ENCODE data around the gene RIPOR2. TPM values are rescaled to one million over a fixed set of nuclear protein-coding genes. Genes with fewer than 3 reads are reported as not detected.
"Not testable (repeated sequence)": the region's sequence is repeated elsewhere in the genome, so short reads cannot be mapped to it uniquely, and the experiment has no call there.

RIPOR2 gene
- polyA plus RNA-seq, 4 donors = 1.0 to 3.1 (median 1.7) TPM

DNA sequence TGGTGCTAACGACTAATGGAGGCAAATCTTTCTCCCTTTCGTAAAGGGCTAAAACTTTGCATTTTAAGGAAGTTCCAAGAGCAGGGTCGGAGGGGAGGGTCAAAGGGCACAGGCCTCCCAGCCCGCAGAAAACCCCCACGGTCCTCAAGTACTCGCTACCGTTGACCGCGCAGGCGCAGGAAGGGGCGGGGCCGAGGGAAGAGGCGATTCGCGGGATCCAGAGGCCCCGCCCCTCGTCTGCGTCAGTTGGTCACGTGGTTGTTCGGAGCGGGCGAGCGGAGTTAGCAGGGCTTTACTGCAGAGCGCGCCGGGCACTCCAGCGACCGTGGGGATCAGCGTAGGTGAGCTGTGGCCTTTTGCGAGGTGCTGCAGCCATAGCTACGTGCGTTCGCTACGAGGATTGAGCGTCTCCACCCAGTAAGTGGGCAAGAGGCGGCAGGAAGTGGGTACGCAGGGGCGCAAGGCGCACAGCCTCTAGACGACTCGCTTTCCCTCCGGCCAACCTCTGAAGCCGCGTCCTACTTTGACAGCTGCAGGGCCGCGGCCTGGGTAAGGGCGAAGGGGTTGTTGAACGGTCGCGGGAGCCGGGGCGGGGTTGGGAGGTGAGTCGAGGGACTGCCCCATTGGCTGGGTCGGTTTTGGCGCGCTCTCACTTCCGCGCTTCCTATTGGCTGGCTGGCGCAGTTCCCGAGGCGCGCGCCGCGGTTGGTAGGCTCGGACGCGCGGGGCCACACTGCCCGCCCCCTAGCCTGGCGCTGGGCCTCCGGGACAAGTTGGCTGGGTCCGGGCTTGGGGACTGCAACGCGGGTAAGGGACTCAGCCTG is 160.9 kb downstream of the RIPOR2 start, which contains the start of gene GMNN:
Gene GMNN, plus strand, starts transcription at position 242 of the 824 bp plus-strand sequence. CDS start 2,310 bp downstream, outside the sequence.
- Histone ChIP-seq H3K27ac (ENCODE audit: low read depth in 1 of 3, low read length in 2 of 3) (peak within 1 kb of the TSS; percentile 84 to 100 (median 96)), H3K36me3 (ENCODE audit: control insufficient read depth in 3 of 3, insufficient read depth in 2 of 3, low read depth in 1 of 3, low read length in 3 of 3) (peaks cover 0 to 3% (median 0%) of the 10 kb centered on the region in 3 donors), H3K4me1 (ENCODE audit: control insufficient read depth in 3 of 3, insufficient read depth in 2 of 3, low read depth in 1 of 3, low read length in 2 of 3) (peaks cover 0 to 3% (median 0%) of the 10 kb centered on the region in 3 donors), H3K4me3 (ENCODE audit: low read depth in 1 of 3, low read length in 3 of 3) (peak within 1 kb of the TSS; percentile 72 to 100 (median 87)), H3K27me3 (ENCODE audit: control insufficient read depth in 3 of 3, insufficient read depth in 3 of 3, low read length in 3 of 3) (no peaks in the 10 kb centered on the region), H3K9me3 (ENCODE audit: control insufficient read depth in 2 of 2, insufficient read depth in 1 of 2, low read depth in 1 of 2, low read length in 1 of 2) (no peaks in the 10 kb centered on the region)
- DNase-seq (peak; percentile 97 to 98), FAIRE-seq (no peak)
- 0 to 1% (median 1%) methylated on average over 73 to 75 of the region's 75 CpGs for WGBS, 3 donors

GRCh38 chr6:24768361-24768760 is 167.4 kb downstream of the RIPOR2 start:
- FAIRE-seq = no peak
- peaks cover 0 to 9% (median 0%) of the 10 kb centered on the region in 3 donors for H3K4me1 ChIP-seq (ENCODE audit: control insufficient read depth in 3 of 3, insufficient read depth in 2 of 3, low read depth in 1 of 3, low read length in 2 of 3)
- 94 to 98% (median 97%) methylated on average over 5 of the region's 5 CpGs for WGBS, 3 donors
- H3K4me3 ChIP-seq (ENCODE audit: low read depth in 1 of 3, low read length in 3 of 3) = no peak overlapping the region
- H3K9me3 ChIP-seq (ENCODE audit: control insufficient read depth in 2 of 2, insufficient read depth in 1 of 2, low read depth in 1 of 2, low read length in 1 of 2) = peaks cover 0 to 7% of the 10 kb centered on the region in 2 donors
- no peaks in the 10 kb centered on the region for H3K27me3 ChIP-seq (ENCODE audit: control insufficient read depth in 3 of 3, insufficient read depth in 3 of 3, low read length in 3 of 3)
- H3K36me3 ChIP-seq (ENCODE audit: control insufficient read depth in 3 of 3, insufficient read depth in 2 of 3, low read depth in 1 of 3, low read length in 3 of 3) = no peaks in the 10 kb centered on the region
- H3K27ac ChIP-seq (ENCODE audit: low read depth in 1 of 3, low read length in 2 of 3) = no peak overlapping the region
- DNase-seq = no peak

GRCh38 chr6:24766680-24767462 is 168.9 kb downstream of the RIPOR2 start:
- no peaks in the 10 kb centered on the region for H3K36me3 ChIP-seq (ENCODE audit: control insufficient read depth in 3 of 3, insufficient read depth in 2 of 3, low read depth in 1 of 3, low read length in 3 of 3)
- peaks cover 0 to 7% of the 10 kb centered on the region in 2 donors for H3K9me3 ChIP-seq (ENCODE audit: control insufficient read depth in 2 of 2, insufficient read depth in 1 of 2, low read depth in 1 of 2, low read length in 1 of 2)
- H3K4me3 ChIP-seq (ENCODE audit: low read depth in 1 of 3, low read length in 3 of 3) = no peak overlapping the region
- H3K4me1 ChIP-seq (ENCODE audit: control insufficient read depth in 3 of 3, insufficient read depth in 2 of 3, low read depth in 1 of 3, low read length in 2 of 3) = peaks cover 0 to 13% (median 0%) of the 10 kb centered on the region in 3 donors
- DNase-seq (peak; percentile 53 to 62), FAIRE-seq (peak; percentile 72)
- 28 to 43% (median 31%) methylated on average over 9 of the region's 9 CpGs for WGBS, 3 donors
- H3K27me3 ChIP-seq (ENCODE audit: control insufficient read depth in 3 of 3, insufficient read depth in 3 of 3, low read length in 3 of 3) = no peaks in the 10 kb centered on the region
- no peak overlapping the region for H3K27ac ChIP-seq (ENCODE audit: low read depth in 1 of 3, low read length in 2 of 3)

DNA sequence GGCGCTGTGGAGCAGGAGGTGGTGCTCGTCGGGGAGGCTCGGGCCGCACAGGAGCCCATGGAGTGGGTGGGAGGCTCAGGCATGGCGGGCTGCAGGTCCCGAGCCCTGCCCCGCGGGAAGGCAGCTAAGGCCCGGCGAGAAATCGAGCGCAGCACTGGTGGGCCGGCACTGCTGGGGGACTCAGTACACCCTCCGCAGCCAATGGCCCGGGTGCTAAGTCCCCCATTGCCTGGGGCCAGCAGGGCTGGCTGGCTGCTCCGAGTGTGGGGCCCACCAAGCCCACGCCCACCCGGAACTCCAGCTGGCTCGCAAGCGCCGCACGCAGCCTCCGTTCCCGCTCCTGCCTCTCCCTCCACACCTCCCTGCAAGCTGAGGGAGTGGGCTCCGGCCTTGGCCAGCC is 169.8 kb downstream of the RIPOR2 start:
- WGBS, 3 donors = 91 to 100% (median 93%) methylated on average over 5 to 25 of the region's 26 CpGs
- not testable (repeated sequence) for H3K4me3 ChIP-seq (ENCODE audit: low read depth in 1 of 3, low read length in 3 of 3); FAIRE-seq; DNase-seq; H3K36me3 ChIP-seq (ENCODE audit: control insufficient read depth in 3 of 3, insufficient read depth in 2 of 3, low read depth in 1 of 3, low read length in 3 of 3); H3K9me3 ChIP-seq (ENCODE audit: control insufficient read depth in 2 of 2, insufficient read depth in 1 of 2, low read depth in 1 of 2, low read length in 1 of 2); H3K27ac ChIP-seq (ENCODE audit: low read depth in 1 of 3, low read length in 2 of 3); H3K27me3 ChIP-seq (ENCODE audit: control insufficient read depth in 3 of 3, insufficient read depth in 3 of 3, low read length in 3 of 3)
- H3K4me1 ChIP-seq (ENCODE audit: control insufficient read depth in 3 of 3, insufficient read depth in 2 of 3, low read depth in 1 of 3, low read length in 2 of 3) = peaks cover 0 to 13% (median 0%) of the 10 kb centered on the region in 3 donors

DNA sequence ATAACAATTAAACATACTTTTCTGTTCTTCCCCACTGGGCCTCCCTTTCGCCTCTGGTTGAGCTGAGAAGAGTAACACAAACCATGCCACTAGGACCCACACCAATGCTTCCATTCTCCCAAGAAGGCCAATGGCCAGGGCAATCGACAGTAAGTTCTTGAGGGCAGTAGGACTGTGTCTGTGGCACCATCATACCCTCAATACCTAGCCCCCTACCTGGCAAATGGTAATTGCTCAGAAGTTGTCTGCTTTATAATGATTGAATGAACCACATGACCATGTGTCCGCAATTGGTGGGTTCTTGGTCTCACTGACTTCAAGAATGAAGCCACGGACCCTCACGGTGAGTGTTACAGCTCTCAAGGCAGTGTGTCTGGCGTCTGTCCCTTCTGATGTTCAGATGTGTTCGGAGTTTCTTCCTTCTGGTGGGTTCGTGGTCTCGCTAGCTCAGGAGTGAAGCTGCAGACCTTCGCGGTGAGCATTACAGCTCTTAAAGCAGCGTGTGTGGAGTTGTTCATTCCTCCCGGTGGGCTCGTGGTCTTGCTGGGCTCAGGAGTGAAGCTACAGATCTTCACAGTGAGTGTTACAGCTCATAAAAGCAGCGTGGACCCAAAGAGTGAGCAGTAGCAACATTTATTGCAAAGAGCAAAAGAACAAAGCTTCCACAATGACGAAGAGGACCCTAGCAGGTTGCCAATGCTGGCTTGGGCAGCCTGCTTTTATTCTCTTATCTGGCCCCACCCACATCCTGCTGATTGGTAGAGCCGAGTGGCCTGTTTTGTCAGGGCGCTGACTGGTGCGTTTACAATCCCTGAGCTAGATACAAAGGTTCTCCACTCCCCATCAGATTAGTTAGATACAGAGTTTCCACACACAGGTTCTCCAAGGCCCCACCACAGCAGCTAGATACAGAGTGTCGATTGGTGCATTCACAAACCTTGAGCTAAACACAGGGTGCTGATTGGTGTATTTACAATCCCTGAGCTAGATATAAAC is 170.6 kb downstream of the RIPOR2 start:
- not testable (repeated sequence) for H3K27ac ChIP-seq (ENCODE audit: low read depth in 1 of 3, low read length in 2 of 3); H3K36me3 ChIP-seq (ENCODE audit: control insufficient read depth in 3 of 3, insufficient read depth in 2 of 3, low read depth in 1 of 3, low read length in 3 of 3); H3K9me3 ChIP-seq (ENCODE audit: control insufficient read depth in 2 of 2, insufficient read depth in 1 of 2, low read depth in 1 of 2, low read length in 1 of 2); FAIRE-seq; H3K4me3 ChIP-seq (ENCODE audit: low read depth in 1 of 3, low read length in 3 of 3); H3K27me3 ChIP-seq (ENCODE audit: control insufficient read depth in 3 of 3, insufficient read depth in 3 of 3, low read length in 3 of 3); DNase-seq
- 79 to 83% (median 80%) methylated on average over 20 of the region's 20 CpGs for WGBS, 3 donors
- peaks cover 0 to 13% (median 0%) of the 10 kb centered on the region in 3 donors for H3K4me1 ChIP-seq (ENCODE audit: control insufficient read depth in 3 of 3, insufficient read depth in 2 of 3, low read depth in 1 of 3, low read length in 2 of 3)

GRCh38 chr6:24763578-24763977 is 172.2 kb downstream of the RIPOR2 start:
- H3K4me3 ChIP-seq (ENCODE audit: low read depth in 1 of 3, low read length in 3 of 3) = no peak overlapping the region
- 13 to 56% (median 36%) methylated on average over 3 of the region's 3 CpGs for WGBS, 3 donors
- DNase-seq (peak; percentile 78 to 97), FAIRE-seq (no peak)
- peaks cover 0 to 13% (median 0%) of the 10 kb centered on the region in 3 donors for H3K4me1 ChIP-seq (ENCODE audit: control insufficient read depth in 3 of 3, insufficient read depth in 2 of 3, low read depth in 1 of 3, low read length in 2 of 3)
- H3K9me3 ChIP-seq (ENCODE audit: control insufficient read depth in 2 of 2, insufficient read depth in 1 of 2, low read depth in 1 of 2, low read length in 1 of 2) = peaks cover 0 to 7% of the 10 kb centered on the region in 2 donors
- H3K27me3 ChIP-seq (ENCODE audit: control insufficient read depth in 3 of 3, insufficient read depth in 3 of 3, low read length in 3 of 3) = no peaks in the 10 kb centered on the region
- peak overlapping the region in 2 of 3 donors; percentile 8 to 62 for H3K27ac ChIP-seq (ENCODE audit: low read depth in 1 of 3, low read length in 2 of 3)
- no peaks in the 10 kb centered on the region for H3K36me3 ChIP-seq (ENCODE audit: control insufficient read depth in 3 of 3, insufficient read depth in 2 of 3, low read depth in 1 of 3, low read length in 3 of 3)

DNA sequence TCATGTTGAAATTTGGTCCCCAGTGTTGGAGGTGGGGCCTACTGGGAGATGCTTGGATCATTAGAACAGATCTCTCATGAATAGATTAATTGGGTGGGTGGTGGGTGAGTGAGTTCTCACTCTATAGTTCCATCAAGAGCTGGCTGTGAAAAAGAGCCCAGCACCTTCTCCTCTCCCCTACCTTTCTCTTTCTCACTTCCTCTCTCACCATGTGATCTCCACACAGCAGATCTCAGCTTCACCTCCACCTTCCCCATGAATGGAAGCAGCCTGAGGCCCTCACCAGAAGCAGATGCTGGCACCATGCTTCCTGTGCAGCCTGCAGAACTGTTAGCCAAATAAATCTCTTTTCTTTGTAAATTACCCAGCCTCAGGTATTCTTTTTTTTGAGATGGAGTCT is 173.9 kb downstream of the RIPOR2 start:
- no peak for DNase-seq
- H3K27ac ChIP-seq (ENCODE audit: low read depth in 1 of 3, low read length in 2 of 3) = no peak overlapping the region
- H3K4me3 ChIP-seq (ENCODE audit: low read depth in 1 of 3, low read length in 3 of 3) = no peak overlapping the region
- H3K27me3 ChIP-seq (ENCODE audit: control insufficient read depth in 3 of 3, insufficient read depth in 3 of 3, low read length in 3 of 3) = no peaks in the 10 kb centered on the region
- H3K9me3 ChIP-seq (ENCODE audit: control insufficient read depth in 2 of 2, insufficient read depth in 1 of 2, low read depth in 1 of 2, low read length in 1 of 2) = peaks cover 0 to 7% of the 10 kb centered on the region in 2 donors
- peaks cover 0 to 13% (median 0%) of the 10 kb centered on the region in 3 donors for H3K4me1 ChIP-seq (ENCODE audit: control insufficient read depth in 3 of 3, insufficient read depth in 2 of 3, low read depth in 1 of 3, low read length in 2 of 3)
- no peaks in the 10 kb centered on the region for H3K36me3 ChIP-seq (ENCODE audit: control insufficient read depth in 3 of 3, insufficient read depth in 2 of 3, low read depth in 1 of 3, low read length in 3 of 3)
- FAIRE-seq = no peak
